H1 (cell line): Measurements from ENCODE around the gene EIF2S1.

Experiments used
- CHD2 ChIP-seq: IDR thresholded peaks from 2 replicates; pipeline ENCODE4 v1.6.1; 2012; ENCODE audit warnings: low read length, improper control_type of control experiment
- JUN ChIP-seq: IDR thresholded peaks from 2 replicates; pipeline ENCODE4 v1.6.1; 2011; ENCODE audit warnings: low read depth, mild to moderate bottlenecking, improper control_type of control experiment, low read length

DNA sequence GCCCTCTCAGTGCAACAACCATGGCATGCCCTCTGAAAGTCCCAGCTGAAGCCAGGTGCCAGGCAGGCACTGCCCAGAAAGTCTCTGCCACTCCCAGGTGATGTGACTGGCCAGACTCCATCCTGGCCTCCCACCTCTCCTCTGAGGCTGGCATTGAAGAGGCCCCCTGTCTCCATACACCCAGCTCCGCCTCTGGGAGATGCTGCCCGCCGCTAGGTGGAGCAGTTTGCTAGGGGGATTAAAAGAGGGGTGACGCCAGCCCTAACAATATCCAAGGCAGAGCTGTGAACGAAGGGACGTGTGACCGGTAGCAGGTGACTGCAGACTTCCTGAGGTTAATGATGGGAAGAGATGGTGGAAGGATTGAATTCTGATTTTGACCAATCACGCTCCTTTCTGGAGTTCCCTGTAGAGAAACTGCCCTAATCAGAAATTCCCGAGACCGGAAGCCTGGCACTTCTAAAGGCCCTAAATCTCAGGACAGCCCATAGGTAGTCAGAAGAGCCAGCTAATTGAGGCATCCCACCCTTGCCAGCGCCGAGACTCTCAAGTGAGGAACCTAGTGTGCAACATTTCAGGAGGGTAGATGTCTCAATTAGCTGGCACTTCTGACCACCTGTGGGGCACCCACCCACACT is 60.1 kb downstream of the EIF2S1 start:
- TF ChIP-seq CHD2 (no peak), JUN (no peak)
